ENCODE measurements around the gene DNAJC15.

DNA sequence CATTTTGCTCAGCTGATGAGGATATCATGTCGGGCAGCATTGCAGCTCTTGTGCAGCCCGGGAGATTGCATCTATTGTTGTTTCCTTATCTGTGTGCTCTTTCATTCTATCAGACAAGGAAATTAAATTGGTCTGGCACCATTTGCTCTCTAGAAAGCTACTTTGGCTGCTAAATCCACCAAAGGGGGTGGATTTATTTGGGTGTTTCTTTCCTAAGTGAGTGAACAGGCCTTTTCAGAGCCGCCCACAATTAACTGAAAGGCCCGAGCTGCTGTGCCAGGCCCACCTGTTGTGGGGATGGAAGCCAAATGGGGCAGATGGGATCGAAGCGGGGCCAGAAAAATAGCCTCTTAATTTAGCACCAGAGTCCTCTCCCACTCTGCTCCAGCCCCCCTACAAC is 99.4 kb downstream of the DNAJC15 start:
- TF ChIP-seq, protein P1, sequence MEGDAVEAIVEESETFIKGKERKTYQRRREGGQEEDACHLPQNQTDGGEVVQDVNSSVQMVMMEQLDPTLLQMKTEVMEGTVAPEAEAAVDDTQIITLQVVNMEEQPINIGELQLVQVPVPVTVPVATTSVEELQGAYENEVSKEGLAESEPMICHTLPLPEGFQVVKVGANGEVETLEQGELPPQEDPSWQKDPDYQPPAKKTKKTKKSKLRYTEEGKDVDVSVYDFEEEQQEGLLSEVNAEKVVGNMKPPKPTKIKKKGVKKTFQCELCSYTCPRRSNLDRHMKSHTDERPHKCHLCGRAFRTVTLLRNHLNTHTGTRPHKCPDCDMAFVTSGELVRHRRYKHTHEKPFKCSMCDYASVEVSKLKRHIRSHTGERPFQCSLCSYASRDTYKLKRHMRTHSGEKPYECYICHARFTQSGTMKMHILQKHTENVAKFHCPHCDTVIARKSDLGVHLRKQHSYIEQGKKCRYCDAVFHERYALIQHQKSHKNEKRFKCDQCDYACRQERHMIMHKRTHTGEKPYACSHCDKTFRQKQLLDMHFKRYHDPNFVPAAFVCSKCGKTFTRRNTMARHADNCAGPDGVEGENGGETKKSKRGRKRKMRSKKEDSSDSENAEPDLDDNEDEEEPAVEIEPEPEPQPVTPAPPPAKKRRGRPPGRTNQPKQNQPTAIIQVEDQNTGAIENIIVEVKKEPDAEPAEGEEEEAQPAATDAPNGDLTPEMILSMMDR (conservative IDR thresholded peaks at IDR 0.05; ENCODE audit: low read length) = no peak
- TF ChIP-seq EZH2phosphoT487 (IDR thresholded peaks at IDR 0.05; ENCODE audit: borderline replicate concordance) = no peak

Measured in Loucy (cell line).